ENCODE measurements around the gene ECT2L. TPM values are rescaled to one million over a fixed set of nuclear protein-coding genes. Genes with fewer than 3 reads are reported as not detected.

ECT2L gene
- total and polyA plus RNA-seq, 2 of the 13 experiments (the other 11 are each of a cell fraction or from before 2014, with no cell fraction given), result 0.12 TPM; not detected in 1

DNA sequence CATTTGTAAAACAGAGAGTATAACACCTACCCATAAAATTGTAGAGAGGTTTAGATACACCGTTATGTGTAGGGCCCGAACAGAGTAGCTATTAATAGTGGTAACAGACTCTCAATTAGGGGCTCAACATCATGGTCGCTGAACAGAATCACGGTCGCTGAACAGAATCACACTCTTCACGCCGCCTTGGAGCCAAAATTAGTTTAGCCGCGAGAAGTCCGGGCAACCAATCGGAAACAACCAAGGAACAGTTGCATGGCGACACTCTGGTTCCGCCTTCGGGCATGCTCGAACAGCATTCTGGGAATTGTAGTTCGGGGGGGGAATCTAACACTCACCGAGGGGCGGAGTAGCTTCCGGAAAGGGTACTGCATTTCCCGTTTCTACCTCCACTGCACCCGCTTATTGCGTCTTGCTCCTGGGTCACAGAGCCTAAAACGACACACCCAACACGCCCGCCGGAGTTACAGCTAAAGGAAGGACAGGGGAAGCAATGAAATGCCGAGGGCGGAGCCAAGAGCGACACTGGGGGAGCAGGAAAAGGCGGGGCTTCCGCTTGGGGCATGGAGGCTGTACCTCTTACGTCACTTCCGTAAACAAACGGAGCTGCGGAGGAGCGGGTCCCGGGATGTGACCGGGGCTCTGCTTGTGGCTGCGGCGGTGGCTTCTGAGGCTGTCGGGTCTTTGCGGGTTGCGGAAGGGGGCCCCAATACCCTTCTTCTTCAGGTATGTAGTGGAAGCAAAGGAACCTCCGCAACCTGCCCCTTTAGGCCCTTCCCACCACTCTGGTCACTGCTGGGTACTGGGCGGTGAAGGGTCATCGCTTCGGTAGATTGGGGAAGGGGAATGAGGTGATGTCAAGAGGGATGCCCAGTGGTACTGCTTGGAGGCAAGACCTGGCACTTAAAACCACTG, 22.5 kb upstream of the ECT2L start, which contains the start of gene CCDC28A (continued):
- TF ChIP-seq, protein P1, sequence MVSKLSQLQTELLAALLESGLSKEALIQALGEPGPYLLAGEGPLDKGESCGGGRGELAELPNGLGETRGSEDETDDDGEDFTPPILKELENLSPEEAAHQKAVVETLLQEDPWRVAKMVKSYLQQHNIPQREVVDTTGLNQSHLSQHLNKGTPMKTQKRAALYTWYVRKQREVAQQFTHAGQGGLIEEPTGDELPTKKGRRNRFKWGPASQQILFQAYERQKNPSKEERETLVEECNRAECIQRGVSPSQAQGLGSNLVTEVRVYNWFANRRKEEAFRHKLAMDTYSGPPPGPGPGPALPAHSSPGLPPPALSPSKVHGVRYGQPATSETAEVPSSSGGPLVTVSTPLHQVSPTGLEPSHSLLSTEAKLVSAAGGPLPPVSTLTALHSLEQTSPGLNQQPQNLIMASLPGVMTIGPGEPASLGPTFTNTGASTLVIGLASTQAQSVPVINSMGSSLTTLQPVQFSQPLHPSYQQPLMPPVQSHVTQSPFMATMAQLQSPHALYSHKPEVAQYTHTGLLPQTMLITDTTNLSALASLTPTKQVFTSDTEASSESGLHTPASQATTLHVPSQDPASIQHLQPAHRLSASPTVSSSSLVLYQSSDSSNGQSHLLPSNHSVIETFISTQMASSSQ (IDR thresholded peaks at IDR 0.05; ENCODE audit: low read depth), result 0 out of 2 replicates have a peak, but pooled peaks have one; percentile 26
- TF ChIP-seq, protein P1 (CRISPR knock-in tag; IDR thresholded peaks at IDR 0.05; ENCODE audit: borderline replicate concordance), result peak; percentile 76; the same call in 1 of the 2 replicates
- TF ChIP-seq ZNF720 (CRISPR knock-in tag; IDR thresholded peaks at IDR 0.05) (no peak), SSRP1 (CRISPR knock-in tag; IDR thresholded peaks at IDR 0.05) (no peak), TARDBP (CRISPR knock-in tag; IDR thresholded peaks at IDR 0.05) (peak; percentile 86), EHMT2 (IDR thresholded peaks at IDR 0.05; ENCODE audit: borderline replicate concordance, low read depth, low read length) (no peak), RFX3 (CRISPR knock-in tag; IDR thresholded peaks at IDR 0.05) (peak; percentile 76), CHD4 (IDR thresholded peaks at IDR 0.05; ENCODE audit: borderline replicate concordance, low read length) (no peak; the same call in 1 of the 2 replicates), ZNF263 (CRISPR knock-in tag; IDR thresholded peaks at IDR 0.05) (0 out of 2 replicates have a peak, but pooled peaks have one; percentile 33), U2AF2 (IDR thresholded peaks at IDR 0.05; ENCODE audit: low read depth, low read length) (no peak), ZNF703 (CRISPR knock-in tag; IDR thresholded peaks at IDR 0.05; ENCODE audit: borderline replicate concordance) (no peak)
- TF ChIP-seq, protein P2, sequence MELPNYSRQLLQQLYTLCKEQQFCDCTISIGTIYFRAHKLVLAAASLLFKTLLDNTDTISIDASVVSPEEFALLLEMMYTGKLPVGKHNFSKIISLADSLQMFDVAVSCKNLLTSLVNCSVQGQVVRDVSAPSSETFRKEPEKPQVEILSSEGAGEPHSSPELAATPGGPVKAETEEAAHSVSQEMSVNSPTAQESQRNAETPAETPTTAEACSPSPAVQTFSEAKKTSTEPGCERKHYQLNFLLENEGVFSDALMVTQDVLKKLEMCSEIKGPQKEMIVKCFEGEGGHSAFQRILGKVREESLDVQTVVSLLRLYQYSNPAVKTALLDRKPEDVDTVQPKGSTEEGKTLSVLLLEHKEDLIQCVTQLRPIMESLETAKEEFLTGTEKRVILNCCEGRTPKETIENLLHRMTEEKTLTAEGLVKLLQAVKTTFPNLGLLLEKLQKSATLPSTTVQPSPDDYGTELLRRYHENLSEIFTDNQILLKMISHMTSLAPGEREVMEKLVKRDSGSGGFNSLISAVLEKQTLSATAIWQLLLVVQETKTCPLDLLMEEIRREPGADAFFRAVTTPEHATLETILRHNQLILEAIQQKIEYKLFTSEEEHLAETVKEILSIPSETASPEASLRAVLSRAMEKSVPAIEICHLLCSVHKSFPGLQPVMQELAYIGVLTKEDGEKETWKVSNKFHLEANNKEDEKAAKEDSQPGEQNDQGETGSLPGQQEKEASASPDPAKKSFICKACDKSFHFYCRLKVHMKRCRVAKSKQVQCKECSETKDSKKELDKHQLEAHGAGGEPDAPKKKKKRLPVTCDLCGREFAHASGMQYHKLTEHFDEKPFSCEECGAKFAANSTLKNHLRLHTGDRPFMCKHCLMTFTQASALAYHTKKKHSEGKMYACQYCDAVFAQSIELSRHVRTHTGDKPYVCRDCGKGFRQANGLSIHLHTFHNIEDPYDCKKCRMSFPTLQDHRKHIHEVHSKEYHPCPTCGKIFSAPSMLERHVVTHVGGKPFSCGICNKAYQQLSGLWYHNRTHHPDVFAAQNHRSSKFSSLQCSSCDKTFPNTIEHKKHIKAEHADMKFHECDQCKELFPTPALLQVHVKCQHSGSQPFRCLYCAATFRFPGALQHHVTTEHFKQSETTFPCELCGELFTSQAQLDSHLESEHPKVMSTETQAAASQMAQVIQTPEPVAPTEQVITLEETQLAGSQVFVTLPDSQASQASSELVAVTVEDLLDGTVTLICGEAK (IDR thresholded peaks at IDR 0.05), result peak; percentile 65
- TF ChIP-seq, protein P2 (CRISPR knock-in tag; IDR thresholded peaks at IDR 0.05), result peak; percentile 76; the same call in 1 of the 2 replicates
- TF ChIP-seq, protein P3, sequence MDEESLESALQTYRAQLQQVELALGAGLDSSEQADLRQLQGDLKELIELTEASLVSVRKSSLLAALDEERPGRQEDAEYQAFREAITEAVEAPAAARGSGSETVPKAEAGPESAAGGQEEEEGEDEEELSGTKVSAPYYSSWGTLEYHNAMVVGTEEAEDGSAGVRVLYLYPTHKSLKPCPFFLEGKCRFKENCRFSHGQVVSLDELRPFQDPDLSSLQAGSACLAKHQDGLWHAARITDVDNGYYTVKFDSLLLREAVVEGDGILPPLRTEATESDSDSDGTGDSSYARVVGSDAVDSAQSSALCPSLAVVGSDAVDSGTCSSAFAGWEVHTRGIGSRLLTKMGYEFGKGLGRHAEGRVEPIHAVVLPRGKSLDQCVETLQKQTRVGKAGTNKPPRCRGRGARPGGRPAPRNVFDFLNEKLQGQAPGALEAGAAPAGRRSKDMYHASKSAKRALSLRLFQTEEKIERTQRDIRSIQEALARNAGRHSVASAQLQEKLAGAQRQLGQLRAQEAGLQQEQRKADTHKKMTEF (CRISPR knock-in tag; IDR thresholded peaks at IDR 0.05), result peak; percentile 84
